Measurements from ENCODE around the gene MYH15. TPM values are rescaled to one million over a fixed set of nuclear protein-coding genes. Genes with fewer than 3 reads are reported as not detected.

The MYH15 gene
- total RNA-seq, 1 donor from 2014 or later, result 1.0 TPM

DNA sequence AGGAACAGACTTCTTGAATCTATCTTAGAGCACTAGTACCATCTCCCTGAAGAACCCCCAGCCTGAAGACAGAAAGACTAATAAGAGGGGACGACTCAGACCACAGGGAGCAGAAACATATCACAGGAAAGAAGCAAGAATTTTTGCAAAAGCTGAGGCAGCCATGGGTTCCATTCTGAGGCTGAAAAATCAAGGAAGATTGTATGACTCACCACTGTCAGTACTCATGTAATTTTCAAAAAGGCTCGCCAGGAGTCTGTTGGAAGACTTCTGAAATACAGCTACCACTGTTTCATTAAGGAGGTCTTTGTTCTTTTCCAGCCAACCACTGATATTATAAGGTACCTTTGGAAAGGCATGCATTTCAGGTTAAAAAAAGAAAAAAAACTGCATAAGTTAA, 47.5 kb downstream of the MYH15 start:
- Mint-ChIP-seq H3K4me3 (ENCODE audit: unreplicated experiment) (no peak overlapping the region), H3K4me1 (ENCODE audit: low read depth, unreplicated experiment) (peaks cover 29% of the 10 kb centered on the region), H3K36me3 (ENCODE audit: unreplicated experiment) (no peaks in the 10 kb centered on the region), H3K27ac (ENCODE audit: unreplicated experiment) (peak overlapping the region; percentile 46), H3K27me3 (ENCODE audit: unreplicated experiment) (peaks cover 2% of the 10 kb centered on the region), H3K9me3 (ENCODE audit: unreplicated experiment) (no peaks in the 10 kb centered on the region)
- TF ChIP-seq, protein P1, sequence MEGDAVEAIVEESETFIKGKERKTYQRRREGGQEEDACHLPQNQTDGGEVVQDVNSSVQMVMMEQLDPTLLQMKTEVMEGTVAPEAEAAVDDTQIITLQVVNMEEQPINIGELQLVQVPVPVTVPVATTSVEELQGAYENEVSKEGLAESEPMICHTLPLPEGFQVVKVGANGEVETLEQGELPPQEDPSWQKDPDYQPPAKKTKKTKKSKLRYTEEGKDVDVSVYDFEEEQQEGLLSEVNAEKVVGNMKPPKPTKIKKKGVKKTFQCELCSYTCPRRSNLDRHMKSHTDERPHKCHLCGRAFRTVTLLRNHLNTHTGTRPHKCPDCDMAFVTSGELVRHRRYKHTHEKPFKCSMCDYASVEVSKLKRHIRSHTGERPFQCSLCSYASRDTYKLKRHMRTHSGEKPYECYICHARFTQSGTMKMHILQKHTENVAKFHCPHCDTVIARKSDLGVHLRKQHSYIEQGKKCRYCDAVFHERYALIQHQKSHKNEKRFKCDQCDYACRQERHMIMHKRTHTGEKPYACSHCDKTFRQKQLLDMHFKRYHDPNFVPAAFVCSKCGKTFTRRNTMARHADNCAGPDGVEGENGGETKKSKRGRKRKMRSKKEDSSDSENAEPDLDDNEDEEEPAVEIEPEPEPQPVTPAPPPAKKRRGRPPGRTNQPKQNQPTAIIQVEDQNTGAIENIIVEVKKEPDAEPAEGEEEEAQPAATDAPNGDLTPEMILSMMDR (IDR thresholded peaks at IDR 0.05; ENCODE audit: partially characterized antibody, unreplicated experiment), result no peak
- no peak for DNase-seq

DNA sequence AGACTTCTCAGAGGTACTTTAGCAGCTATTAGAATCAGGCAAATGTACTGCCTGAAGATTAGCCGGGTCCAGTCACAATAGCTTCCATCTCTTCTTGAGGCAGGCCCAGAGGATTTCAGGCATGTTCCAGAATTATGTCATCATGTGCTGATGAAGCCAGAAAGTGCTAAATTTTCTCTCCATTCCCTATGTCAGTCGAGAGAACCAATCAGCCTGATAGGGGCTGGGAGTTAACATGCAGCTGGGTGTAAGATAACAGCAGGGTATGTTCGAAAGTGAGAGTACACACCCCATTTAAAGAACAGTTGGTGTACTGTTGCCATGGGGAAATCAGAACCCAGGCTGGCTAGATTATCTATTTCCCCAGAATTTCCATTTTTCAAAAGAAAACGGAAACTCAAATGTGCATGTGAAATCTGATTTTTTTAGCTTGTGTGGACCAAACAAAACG, 48.7 kb downstream of the MYH15 start:
- TF ChIP-seq, protein P1 (IDR thresholded peaks at IDR 0.05; ENCODE audit: partially characterized antibody, unreplicated experiment), result no peak
- Mint-ChIP-seq H3K9me3 (ENCODE audit: unreplicated experiment) (no peaks in the 10 kb centered on the region), H3K27ac (ENCODE audit: unreplicated experiment) (peak overlapping the region; percentile 97), H3K4me3 (ENCODE audit: unreplicated experiment) (no peak overlapping the region), H3K27me3 (ENCODE audit: unreplicated experiment) (peaks cover 2% of the 10 kb centered on the region), H3K4me1 (ENCODE audit: low read depth, unreplicated experiment) (peaks cover 29% of the 10 kb centered on the region), H3K36me3 (ENCODE audit: unreplicated experiment) (no peaks in the 10 kb centered on the region)
- no peak for DNase-seq

DNA sequence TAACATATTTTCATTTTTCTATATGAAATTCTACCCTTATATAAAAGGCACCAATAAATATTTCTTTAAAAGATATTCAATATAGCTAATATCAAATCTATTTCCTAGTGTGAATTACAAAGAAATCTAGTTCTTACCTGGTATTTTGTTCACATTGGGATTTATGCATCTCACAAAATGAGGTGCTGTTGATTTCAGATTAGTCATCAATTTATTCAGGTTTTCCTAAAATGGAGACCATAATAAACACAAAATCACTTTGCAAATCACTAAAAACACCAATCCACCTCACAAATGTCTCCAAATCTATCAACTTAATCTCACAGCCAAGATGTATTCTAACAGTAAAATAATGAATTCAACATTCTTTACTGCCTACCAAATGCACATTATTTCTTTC, 51.2 kb downstream of the MYH15 start:
- H3K4me1 Mint-ChIP-seq (ENCODE audit: low read depth, unreplicated experiment), result peaks cover 29% of the 10 kb centered on the region
- H3K36me3 Mint-ChIP-seq (ENCODE audit: unreplicated experiment), result no peaks in the 10 kb centered on the region
- peaks cover 3% of the 10 kb centered on the region for H3K27me3 Mint-ChIP-seq (ENCODE audit: unreplicated experiment)
- TF ChIP-seq, protein P1 (IDR thresholded peaks at IDR 0.05; ENCODE audit: partially characterized antibody, unreplicated experiment), result no peak
- H3K27ac Mint-ChIP-seq (ENCODE audit: unreplicated experiment), result peak overlapping the region; percentile 43
- no peaks in the 10 kb centered on the region for H3K9me3 Mint-ChIP-seq (ENCODE audit: unreplicated experiment)
- DNase-seq, result no peak
- no peak overlapping the region for H3K4me3 Mint-ChIP-seq (ENCODE audit: unreplicated experiment)

DNA sequence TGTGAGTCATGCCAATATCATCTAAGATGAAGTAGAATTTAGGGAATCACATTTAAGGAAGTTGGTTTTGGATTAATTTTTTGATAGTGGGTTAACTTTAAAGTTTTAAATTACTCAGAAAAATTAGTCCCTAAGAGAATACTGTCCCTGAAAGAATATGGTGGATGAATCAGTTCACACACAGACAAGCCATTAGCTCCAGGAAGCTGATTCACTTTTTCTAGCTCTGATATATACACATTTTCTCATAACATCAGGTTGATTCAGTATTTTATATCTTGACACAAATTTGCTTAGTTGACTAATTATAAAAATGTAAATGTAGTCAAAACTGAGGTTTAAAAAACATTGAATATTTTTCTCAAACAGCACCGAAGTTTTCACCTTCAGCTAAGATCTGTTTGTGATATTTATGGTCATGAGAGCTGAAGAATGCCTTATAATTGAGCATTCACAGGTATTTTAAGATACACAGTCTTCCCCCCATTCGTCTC, 55.1 kb downstream of the MYH15 start:
- Mint-ChIP-seq H3K4me3 (ENCODE audit: unreplicated experiment) (no peak overlapping the region), H3K4me1 (ENCODE audit: low read depth, unreplicated experiment) (peaks cover 13% of the 10 kb centered on the region), H3K9me3 (ENCODE audit: unreplicated experiment) (no peaks in the 10 kb centered on the region), H3K27me3 (ENCODE audit: unreplicated experiment) (peaks cover 1% of the 10 kb centered on the region), H3K36me3 (ENCODE audit: unreplicated experiment) (no peaks in the 10 kb centered on the region), H3K27ac (ENCODE audit: unreplicated experiment) (no peak overlapping the region)
- TF ChIP-seq, protein P1 (IDR thresholded peaks at IDR 0.05; ENCODE audit: partially characterized antibody, unreplicated experiment), result no peak
- DNase-seq, result no peak

DNA sequence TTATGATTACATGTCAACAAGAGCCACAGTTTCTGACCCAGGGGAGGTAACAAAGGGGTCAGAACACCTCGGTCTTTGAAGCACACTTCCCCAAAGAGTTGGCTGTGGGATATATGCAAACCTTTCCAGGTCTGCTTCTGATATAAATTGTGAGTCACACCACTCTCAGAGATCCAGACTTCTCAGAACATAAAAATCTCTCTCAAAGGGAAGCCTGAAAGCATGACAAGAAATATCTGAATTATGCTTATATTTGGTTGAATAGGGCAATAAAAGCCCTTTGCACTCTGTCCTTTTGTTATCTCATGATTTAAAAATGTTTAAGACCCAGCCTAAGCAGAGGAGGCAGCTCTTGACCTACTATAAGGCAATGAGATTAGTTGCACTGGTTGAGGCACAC, 56.8 kb downstream of the MYH15 start:
- Mint-ChIP-seq H3K36me3 (ENCODE audit: unreplicated experiment) (no peaks in the 10 kb centered on the region), H3K9me3 (ENCODE audit: unreplicated experiment) (no peaks in the 10 kb centered on the region), H3K27me3 (ENCODE audit: unreplicated experiment) (peaks cover 1% of the 10 kb centered on the region), H3K4me3 (ENCODE audit: unreplicated experiment) (no peak overlapping the region), H3K27ac (ENCODE audit: unreplicated experiment) (no peak overlapping the region), H3K4me1 (ENCODE audit: low read depth, unreplicated experiment) (peaks cover under 1% of the 10 kb centered on the region)
- TF ChIP-seq, protein P1 (IDR thresholded peaks at IDR 0.05; ENCODE audit: partially characterized antibody, unreplicated experiment), result no peak
- DNase-seq, result no peak
